GM19455 (cell line): Measurements from ENCODE around the gene C10orf105.

Experiments
- ATAC-seq: cut with Tn5 transposase; IDR thresholded peaks from one replicate; pipeline ENCODE4 v1.9.1; 2021; ENCODE audit not compliant: unreplicated experiment

The C10orf105 gene, protein sequence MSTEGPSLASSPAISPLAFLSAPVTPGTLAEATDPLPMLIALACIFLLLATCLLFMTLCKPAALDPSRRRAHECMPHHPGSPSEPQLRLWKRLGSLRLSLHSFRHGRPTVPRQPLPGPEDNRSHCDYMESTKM

DNA sequence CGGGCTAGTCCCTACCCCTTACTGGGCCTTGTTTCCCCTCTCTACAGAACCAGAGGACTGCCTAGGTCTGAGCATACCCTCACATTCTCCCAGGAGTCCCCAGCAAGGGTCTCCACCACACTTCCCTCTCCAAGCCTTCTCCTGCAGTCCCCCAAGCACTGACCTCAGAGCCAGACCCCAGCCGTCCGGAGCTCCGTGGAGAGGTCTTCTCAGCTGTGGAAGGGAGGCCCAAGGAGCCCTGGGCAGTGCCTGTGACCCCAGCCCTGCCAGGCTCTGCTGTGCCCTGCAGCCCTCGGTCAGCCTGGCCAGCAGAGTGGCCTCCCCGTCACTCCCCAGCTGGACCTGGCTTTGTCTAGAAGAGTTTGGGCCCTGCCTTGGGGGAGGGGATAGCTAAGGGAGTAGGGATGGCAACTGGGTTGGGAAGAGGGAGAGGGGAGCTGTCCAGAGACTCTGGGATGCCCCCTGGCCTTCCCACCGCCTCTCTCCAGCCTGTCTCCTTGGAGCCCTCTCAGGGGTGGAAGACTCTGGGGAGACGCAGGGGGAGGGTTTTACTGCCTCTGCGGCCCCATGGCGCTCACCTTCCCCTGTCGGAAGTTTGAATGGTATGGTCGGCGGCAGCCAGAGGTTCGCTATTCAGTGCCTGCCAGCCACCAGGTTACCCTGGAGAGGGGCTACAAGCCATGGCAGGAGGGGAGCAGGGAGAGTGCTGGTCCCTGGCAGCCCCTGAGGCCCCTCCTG, at the start of gene C10orf105:
Gene C10orf105 (minus strand): TSS at position 315 of the 738 bp plus-strand sequence. CDS start 3,441 bp downstream, outside the sequence.
- no peak for ATAC-seq

DNA sequence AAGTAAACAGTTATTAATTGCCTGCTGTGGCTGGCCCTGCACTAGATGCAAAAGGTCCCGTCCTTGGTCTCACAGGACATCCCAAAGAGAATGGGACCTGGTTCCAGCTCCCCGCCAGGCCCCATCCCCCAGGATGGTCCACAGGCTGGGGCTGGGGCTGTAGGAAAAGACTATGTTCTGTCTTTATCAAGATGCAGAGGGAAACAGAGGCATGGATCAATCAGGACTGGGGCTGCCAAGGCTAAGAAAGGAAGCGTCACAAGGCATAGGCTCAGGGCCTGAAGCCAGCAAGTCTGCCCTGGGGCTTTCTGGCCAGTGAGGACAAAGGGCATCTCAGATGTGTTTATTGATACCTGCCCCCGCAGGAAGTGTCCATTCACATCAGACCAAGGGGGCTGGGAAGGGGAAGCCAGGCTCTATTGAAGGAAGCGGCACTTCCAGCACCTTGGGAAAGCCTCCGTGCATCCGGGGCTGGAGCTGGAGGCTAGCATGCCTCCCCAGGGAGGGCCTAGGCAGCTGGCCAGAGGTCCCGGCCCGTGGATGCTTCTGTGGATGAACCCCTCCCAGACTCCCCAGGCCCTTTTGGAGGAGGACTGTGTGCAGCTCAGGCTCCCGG, 48.0 kb upstream of the C10orf105 start:
- no peak for ATAC-seq

DNA sequence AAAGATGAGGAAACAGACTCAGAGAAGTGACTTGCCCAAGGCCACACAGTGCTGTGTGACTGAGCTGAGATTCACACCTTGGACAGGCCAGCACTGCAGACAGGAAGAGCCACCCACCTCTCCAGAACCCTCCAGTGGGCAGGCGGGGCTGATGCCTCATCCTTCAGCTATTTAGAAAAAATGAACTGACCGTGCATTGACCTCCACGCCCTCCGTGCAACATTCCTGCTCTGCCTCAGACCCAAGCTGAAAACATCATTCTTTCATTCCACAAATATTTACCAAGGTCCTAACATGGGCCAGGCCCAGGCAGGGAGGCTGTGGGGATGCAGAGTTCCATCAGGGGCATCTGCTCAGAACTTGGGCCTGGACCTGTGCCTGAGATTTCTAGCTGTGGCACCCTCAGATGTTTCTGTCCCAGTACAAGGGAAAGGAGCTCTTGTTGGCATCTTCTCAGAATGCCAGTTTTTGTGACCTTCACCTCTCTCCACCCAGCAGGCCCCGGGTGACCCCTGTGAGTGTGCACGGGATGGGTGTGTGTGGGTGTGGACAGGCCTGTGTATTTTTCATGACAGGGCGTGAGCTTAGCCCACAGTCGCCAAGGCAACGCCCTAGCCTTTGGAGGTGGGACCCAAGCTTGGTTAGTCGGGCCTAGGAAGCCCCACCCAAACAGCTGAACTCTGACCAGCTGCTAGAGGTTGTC, 47.3 kb upstream of the C10orf105 start:
- no peak for ATAC-seq

DNA sequence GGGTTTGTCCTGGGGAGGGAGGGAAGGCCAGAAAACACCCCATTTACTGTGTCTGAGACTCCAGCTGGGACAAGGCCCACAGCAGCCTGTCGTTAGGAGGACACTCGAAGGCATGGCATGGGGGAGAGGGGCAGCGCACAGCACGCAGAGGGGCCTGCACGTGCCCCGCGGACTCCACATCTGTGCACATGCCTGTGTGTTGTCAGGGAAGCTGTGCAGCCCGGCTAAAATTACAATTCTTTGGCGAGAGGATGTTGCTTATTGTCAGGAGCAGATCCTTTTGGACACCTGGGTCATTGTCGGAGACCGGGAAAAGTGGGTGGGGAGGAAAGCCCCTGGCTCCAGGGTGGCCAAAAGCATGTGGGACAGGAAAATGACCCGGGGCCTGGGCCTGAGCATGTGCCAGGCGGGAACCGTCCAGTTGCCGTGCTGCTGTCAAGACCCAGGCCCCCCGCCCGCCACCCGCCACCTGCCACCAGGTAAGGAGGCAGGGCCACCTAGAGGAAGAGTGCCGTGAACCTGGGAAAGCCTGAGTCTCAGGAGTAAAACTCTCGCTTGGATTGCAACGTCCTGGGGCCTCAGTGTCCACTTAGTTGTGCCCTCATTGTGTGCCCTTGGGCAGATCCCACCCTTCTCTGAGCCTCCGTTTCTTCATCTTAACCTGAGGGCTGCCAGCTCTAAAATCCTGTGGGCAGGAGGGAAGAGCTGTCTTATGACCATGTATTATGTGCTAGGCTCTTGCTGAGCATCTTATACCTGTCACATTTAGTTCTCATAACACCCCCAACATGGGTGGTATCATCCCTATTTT, 46.5 kb upstream of the C10orf105 start:
- ATAC-seq, result no peak

DNA sequence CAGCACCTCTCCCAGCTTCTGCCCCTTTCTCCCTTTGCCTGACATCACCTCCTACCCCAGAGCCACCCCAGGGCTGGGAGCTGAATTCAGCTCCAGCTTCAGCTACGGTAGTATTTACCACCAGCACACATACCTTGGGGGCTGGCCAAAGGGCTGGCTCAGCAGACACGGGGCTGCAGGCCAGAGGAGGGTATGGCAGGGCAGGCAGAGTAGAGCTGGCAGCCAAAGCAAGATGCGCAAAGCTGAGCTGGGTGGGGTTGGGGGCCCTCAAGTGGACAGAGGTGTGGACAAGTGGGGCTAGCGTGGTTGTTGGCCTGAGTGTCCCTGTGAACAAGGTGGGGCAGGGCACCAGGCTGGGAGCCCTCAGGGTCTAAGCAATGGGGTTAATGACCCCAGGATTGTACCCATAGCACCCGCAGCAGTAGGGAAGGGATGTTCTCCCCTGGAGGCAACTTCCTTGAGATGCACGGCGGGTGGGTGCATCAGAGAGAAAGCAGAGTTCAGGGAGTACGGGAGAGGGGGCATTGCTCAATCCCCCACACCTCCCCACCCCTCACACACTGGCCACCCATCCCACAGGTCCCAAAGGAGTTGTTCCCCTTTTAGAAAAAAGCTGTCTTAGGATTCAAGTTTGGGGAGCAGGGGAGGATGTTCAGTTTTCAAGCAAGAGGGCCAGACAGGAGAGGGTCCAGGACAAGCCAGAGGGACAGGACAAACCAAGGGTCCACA, 45.8 kb upstream of the C10orf105 start:
- no peak for ATAC-seq

DNA sequence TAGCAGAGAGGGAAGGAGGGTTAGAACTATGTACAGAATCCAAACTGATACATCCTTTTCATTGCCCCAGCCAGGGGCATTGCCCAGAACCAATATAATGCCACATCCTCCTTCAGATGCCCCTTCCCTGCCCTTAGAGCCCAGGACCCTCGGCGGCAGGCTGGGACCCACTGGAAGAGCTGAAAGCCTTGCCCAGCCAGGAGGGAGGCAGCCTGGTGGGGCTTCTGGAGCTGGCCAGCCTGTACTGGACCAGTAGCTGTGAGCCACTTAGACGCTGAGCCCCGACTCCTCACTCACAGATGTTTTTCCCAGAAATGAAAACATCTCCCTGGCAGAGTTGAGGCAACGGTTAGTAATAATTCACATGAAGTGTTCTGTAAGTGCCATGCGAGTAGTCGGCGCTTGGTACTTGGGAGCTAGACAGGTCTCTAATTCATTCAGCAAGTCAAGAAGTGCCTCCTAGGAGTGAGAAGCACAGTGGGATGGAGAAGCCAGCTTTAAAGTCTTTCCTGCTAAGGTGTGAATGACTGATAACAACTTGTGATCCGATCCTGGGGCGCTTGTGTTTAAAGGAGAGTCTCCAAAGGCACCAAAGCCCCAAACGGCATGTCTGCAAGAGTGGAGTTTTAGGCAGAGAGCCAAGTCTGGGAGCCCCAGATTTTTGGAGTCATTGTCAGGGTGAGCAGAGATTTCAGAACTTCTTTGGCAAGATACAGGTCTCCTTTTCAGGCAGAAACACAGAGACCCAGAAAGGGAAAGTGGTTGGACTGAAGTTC, 44.0 kb upstream of the C10orf105 start:
- no peak for ATAC-seq

DNA sequence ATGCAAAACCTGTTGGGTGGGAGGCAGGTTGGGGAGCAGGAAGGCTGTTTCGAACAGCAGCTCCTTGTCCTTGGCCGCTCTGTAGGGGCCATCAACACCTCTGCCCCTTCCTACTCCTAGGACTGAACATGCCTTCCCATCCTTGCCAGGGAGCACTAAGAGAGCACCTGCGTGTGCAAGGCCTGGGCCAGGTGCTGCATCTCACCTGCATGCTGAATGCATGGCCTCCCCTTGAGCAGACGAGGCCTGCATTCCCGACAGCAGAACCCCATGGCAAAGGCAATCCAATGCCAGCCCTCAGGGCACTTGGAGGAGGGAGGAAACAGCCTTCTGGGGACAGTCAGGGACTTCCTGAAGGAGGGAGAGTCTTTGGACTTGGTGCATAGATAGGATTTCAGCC, 42.7 kb upstream of the C10orf105 start:
- ATAC-seq, result no peak

DNA sequence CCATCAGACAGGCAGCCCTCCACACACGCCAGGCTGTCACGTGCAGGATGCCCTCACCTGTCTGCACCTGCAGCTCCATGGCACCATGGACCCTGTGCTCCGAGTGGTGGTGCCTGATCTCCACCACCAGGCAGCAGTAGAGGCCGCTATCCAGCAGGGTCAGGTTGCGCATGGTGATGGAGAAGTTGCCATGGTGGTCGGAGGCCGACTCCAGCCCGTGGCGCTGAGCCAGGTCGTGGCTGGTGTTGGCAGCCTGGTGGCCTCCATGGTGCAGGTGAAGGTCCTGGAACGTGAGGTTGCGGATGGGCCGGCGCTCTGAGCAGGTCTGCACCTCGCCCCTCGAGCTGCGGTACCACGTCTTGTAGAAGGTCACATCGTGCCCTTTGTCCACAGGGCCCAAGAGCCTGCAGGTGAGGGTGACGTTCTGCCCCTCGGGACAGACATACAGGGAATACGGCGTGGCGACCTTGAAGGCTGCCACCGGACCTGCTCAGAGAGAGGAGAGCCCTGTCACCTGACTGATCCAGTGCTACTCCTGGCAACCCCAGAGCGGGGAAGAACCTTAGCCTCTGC, 42.0 kb upstream of the C10orf105 start:
- ATAC-seq, result no peak

DNA sequence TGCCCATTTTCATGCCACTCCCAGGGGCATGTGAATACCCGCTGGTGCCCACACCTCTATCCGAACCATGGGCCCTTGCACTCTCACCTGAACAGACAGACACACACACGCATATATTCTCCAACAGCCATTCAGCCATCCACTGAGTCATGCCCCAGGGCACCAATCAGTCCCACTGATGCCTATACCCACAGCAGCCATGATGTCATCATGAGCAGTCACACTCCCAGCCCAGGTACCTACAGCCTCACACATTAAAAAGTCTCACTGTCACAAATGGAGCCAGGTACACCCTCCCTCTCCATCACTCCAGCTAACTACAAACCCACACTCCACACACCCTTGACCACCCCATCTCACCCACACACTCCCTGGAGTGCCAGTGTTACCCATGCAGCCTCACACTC, 41.5 kb upstream of the C10orf105 start:
- no peak for ATAC-seq

DNA sequence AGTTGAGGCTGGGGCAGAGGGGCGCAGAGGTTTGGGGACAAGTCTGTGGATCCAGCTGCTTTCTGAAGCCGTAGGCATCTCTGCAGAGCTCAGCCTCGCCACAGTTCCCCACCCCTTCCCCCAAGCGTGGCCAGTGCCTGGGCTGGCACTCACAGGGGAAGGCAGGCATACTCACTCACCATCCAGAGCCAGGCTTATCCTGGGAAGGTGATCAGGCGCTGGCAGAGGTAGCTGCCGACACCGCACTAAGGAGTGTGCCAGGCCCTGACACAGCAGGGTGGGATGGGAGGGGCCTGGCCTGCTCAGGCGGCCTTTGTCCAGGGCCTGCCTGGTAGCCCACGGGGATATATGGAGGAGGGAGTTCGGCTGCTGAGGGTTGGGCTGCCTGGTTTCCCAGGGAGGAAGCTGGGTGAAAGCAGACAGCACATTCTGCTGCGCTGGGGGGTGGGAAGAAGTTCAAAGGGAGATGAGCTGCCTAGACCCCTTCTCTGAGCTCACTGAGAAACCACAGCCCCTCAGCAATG, 37.9 kb upstream of the C10orf105 start:
- no peak for ATAC-seq

DNA sequence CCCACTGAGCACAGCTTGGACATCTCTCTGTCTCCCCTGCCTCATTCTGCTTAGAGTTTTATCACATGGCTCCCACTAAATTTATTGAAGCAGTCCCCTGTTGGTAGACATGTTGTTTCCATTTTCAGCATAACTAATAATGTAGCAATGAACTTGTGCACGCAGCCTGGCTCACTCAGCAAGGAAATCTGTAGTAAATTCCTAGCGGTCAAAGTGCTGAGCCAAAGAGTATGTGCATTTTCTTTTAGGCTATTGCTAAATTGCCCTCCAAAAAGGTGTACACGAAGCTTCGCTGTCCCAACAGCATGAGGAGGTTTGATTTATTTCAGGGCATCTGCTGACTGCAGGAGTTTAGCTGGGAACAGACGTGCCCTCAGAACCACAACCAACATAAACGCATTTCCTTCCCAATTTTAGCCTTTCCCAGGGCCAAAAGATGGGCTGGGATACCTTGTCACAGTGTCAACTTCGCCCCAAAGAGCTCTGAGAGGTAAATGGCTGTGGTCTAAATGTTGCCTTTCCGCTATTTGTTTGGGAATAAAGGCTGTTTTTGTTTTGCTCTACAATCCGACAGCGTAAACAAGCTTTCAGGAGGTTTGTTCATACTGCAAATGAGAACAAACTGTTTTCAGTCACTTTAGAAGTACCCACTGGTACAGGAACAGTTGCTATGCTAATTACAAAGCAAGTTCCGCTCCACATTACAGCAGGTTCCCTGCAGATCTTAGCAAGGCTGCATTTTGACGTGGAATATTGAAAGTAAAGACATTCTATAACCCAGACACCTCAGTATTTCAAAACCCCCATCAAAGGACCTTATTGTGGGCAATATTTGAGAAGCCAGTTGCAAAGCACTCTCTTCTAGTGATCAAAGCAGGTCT, 37.0 kb upstream of the C10orf105 start:
- no peak for ATAC-seq

DNA sequence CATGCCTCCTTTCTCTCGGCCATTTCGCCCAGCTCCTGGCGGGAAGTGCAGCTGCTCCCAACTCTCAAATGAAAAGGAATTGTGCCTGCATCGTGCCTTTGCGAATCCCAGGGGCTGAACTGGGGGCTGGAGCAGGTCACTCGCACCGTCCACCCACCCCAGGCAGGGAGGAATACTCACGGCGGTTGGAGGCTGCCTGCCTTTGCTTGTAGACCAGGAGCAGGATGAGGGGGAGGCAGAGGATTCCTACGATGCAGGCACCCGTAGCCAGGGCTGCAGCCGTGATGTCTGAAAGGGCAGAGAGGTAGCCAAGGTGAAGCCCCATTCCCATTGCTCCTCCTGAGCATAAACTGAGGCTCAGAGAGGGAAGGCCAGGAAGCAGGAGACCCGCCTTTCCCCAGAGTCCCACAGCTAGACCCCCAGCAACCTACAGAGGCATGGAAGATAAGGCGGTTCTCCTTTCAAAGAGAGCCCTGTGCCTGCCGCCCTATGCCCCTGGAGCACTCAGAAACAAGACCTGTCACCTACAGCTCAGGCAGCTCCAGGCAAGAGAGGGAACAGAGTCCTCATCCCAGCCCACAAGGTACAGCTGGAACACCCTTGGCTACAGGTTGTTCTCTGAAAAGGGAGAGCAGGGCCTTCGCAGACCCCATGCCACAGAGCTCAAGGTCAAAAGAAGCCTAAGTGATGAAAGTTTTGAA, 35.8 kb upstream of the C10orf105 start:
- ATAC-seq, result no peak

DNA sequence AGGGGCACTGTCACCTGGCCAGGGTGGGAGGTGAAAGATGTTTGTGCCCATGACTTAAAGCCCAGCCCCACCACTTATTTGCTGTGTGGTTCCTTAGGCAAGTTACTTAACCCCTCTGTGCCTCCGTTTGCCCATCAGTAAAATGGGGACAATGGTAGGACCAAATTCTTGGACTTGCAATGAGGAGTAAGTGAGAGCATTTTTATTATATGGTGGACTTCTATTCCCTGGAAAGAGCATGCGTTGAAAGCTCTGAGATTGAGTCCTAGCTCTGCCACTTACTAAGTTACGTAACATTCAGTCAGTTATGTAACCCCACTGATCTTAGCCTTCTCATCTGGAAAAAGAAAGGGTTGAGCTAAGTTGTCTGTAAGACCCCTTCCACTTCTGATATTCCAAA, 35.0 kb upstream of the C10orf105 start:
- no peak for ATAC-seq

DNA sequence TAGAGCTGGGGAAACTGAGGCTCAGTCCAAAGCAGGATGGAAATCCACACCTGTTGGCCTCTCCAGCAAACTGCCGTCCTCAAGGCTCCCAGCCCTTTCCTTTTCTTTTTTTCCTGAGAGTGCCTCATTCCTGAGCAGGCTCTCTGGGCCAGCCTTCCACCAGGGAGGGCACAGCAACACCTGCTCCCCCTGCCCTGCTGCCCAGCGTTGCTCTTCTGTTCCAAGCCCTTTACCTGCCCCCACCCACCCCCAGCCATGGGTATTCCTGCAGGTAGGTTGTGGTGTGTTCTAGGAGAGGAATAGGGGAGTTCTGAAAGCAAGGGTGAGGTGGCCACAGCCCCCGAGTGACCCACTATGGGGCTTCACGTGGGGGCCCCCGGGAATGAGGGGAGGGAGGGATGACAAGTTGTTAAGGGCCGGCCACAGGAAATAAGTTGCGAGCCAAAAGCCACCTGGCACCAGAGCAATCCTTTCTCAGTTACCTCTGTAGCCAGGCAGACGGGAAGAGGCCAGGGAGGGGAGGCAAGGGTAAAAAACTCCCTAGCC, 34.5 kb upstream of the C10orf105 start:
- ATAC-seq, result no peak

DNA sequence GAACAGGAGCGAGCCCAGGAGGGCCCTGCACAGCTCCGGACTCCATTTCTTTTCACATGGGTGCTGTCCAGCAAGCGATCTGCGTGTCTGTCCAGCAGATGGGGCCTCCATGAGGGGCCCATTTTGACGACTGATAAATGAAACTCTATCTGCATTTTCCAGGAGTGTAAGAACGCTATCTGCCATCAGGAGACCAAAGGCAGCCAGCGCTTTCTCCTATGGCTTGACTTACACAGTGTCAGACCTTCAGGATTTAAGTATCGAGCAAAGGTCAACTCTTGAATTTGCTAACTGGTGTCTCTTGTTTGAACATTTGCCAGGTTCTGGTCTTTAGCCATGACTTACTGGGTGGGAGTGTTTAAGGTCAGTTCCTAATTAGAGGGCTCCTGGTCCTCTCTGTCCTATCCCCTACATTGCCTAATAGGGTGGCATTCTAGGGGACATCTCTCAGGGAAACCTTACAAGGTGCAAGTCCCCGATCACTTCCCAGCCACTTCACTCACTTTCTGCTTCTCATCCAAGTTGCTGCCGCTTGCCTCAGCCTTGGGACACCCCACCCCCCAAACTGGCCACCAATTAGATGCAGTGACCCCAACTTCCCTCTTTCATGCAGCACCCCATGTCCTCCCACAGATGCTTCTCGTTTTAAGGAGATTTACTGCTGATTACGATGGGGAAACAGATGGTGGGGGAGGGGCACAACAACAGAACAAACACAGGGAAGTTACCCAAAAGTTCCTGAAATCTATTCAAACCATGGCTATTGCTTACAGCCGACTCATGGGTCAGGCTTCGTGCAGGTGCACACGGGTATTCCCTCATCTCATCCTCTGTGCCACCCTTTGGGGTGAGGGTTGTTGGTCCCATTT, 33.7 kb upstream of the C10orf105 start:
- ATAC-seq, result no peak

DNA sequence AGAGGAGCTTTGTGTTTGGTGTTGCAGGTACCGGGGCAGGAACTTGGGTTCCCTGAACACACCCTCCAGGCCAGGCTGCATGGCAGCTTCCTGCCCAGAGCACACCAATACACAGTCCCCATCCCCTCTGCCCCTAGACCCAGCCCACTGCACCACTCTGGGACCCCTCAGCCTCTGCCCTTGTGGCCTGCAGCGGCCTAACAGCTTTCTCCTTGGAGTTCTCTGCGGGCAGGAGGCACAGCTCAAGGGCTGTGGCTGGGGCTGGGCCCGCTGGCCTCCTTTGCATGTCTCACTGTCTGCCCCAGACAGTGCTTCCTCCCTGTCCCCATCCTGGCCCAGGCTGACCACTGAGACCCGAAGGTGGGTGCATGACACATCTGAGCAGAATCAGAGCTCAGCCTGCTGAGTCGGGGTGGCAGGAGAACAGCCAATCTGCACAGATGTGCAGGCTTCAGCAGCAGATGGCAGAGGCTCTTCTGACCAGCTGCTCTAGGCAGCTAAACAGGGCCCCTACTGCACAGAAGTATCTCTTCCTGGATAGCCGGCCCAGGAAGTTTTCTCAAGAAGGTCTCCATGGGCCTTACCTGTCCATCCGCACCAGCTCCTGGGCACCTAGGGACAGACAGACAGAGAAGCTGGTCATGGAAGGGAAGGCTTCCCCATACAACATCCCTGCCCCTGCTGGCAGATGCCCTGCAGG, 33.0 kb upstream of the C10orf105 start:
- ATAC-seq, result no peak
